Tibial nerve (tissue), 4 donors: ENCODE results near the gene ZFYVE9. TPM values are rescaled to one million over a fixed set of nuclear protein-coding genes. Genes with fewer than 3 reads are reported as not detected.

Experiments used
- DNase-seq, 2 donors: peaks; one replicate each; pipeline ENCODE4 v3.0.0-alpha.2; 2019; ENCODE audit warnings: low spot score in 2 of 2
- H3K27ac ChIP-seq, 4 donors: fragments of 200-600 bp; sonication (generic) in 3 of 4; one replicate each; pipeline ENCODE4 v1.5.1; 2017 to 2019; ENCODE audit warnings: mild to moderate bottlenecking in 1 of 4
- H3K27me3 ChIP-seq, 2 donors: fragments of 200-600 bp; sonication (generic) in 1 of 2; one replicate each; pipeline versions ENCODE4 v1.5.1 to v1.6.0; 2017 to 2019
- H3K36me3 ChIP-seq, 3 donors: fragments of 200-600 bp; sonication (generic); one replicate each; pipeline ENCODE4 v1.5.1; 2018 to 2019
- H3K4me1 ChIP-seq, 4 donors: fragments of 200-600 bp; sonication (generic) in 3 of 4; one replicate each; pipeline ENCODE4 v1.5.1; 2017 to 2019
- H3K4me3 ChIP-seq, 4 donors: fragments of 200-600 bp; sonication (generic) in 3 of 4; one replicate each; pipeline ENCODE4 v1.5.1; 2017 to 2019; ENCODE audit warnings: mild to moderate bottlenecking in 1 of 4, moderate library complexity in 1 of 4
- H3K9me3 ChIP-seq, 4 donors: fragments of 200-600 bp; sonication (generic) in 3 of 4; one replicate each; pipeline ENCODE4 v1.5.1; 2017 to 2019
- EP300 ChIP-seq, 2 donors: sonication (generic); formaldehyde crosslinking; IDR thresholded peaks; one replicate each; pipeline ENCODE4 v1.6.1; 2017; ENCODE audit warnings: antibody characterized with exemption in 2 of 2, mild to moderate bottlenecking in 1 of 2
- POLR2A ChIP-seq, 2 donors: fragments of 450-650 bp; IDR thresholded peaks; one replicate each; pipeline ENCODE4 v1.6.1; 2017; ENCODE audit warnings: antibody characterized with exemption in 2 of 2, mild to moderate bottlenecking in 2 of 2, moderate library complexity in 2 of 2
- WGBS, 2 donors: methylation state at CpG; one replicate each; pipeline ENCODE4 v1.1.5; 2018; 5-methylcytosine and 5-hydroxymethylcytosine counted together
- total RNA-seq, 4 donors: library from RNA; depleted of rRNA; stranded (reverse); fragments of >200 nt; gene quantifications; one replicate each; pipeline ENCODE4 v1.1.0, GENCODE V29; 2016
- TF ChIP-seq, protein P1 (sequence below), 5 experiments: fragments of 200-600 bp in 3 of 5; fragments of 450-650 bp in 2 of 5; sonication (generic) in 3 of 5; IDR thresholded peaks; one replicate each; pipeline ENCODE4 v1.5.1; 2016 to 2019; ENCODE audit warnings: antibody characterized with exemption in 5 of 5, mild to moderate bottlenecking in 3 of 5, moderate library complexity in 2 of 5

ZFYVE9 gene
- total RNA-seq, 4 donors from 2014 or later = 29.1 to 39.6 (median 35.0) TPM

- H3K27me3 ChIP-seq = no peaks in the 10 kb centered on the region
- H3K9me3 ChIP-seq = no peaks in the 10 kb centered on the region
- H3K36me3 ChIP-seq = no peaks in the 10 kb centered on the region
- no peaks in the 10 kb centered on the region for H3K4me1 ChIP-seq
- H3K27ac ChIP-seq = no peak overlapping the region
- H3K4me3 ChIP-seq = no peak overlapping the region
- DNase-seq = no peak
- TF ChIP-seq, protein P1, sequence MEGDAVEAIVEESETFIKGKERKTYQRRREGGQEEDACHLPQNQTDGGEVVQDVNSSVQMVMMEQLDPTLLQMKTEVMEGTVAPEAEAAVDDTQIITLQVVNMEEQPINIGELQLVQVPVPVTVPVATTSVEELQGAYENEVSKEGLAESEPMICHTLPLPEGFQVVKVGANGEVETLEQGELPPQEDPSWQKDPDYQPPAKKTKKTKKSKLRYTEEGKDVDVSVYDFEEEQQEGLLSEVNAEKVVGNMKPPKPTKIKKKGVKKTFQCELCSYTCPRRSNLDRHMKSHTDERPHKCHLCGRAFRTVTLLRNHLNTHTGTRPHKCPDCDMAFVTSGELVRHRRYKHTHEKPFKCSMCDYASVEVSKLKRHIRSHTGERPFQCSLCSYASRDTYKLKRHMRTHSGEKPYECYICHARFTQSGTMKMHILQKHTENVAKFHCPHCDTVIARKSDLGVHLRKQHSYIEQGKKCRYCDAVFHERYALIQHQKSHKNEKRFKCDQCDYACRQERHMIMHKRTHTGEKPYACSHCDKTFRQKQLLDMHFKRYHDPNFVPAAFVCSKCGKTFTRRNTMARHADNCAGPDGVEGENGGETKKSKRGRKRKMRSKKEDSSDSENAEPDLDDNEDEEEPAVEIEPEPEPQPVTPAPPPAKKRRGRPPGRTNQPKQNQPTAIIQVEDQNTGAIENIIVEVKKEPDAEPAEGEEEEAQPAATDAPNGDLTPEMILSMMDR (IDR thresholded peaks at IDR 0.05) = no peak
- TF ChIP-seq POLR2A (IDR thresholded peaks at IDR 0.05) (no peak), EP300 (IDR thresholded peaks at IDR 0.05) (no peak)
- WGBS, 2 donors = 89 to 95% methylated on average over 5 of the region's 5 CpGs
These were observed 251.3 kb downstream of the ZFYVE9 start for GRCh38 chr1:52393174-52393573.

Other genes starting within 250 kb of the ZFYVE9 start
- gene RAB3B, start 151.4 kb upstream of the ZFYVE9 start, total RNA-seq = under 1 TPM in 2 of 4 donors, not detected in 2; under 0.01 to 0.39 TPM
- gene KTI12, start 108.3 kb upstream of the ZFYVE9 start, total RNA-seq = 10 to 100 TPM in 2 of 4 donors, 1 to 10 TPM in 2; 9.4 to 21.4 (median 10.7) TPM
- 10 to 100 TPM; 32.7 to 65.6 (median 37.4) TPM for gene TXNDC12, start 86.9 kb upstream of the ZFYVE9 start, total RNA-seq
- gene BTF3L4, start 85.8 kb upstream of the ZFYVE9 start, total RNA-seq = 10 to 100 TPM; 30.6 to 46.5 (median 37.5) TPM
- 10 to 100 TPM; 44.0 to 63.5 (median 57.1) TPM for gene CC2D1B, start 224.1 kb downstream of the ZFYVE9 start, total RNA-seq